Occipital lobe (tissue), 2 donors: ENCODE measurements around the gene DUS4L. TPM values are rescaled to one million over a fixed set of nuclear protein-coding genes. Genes with fewer than 3 reads are reported as not detected.
"Not testable (repeated sequence)": the region's sequence is repeated elsewhere in the genome, so short reads cannot be mapped to it uniquely, and the experiment has no call there.

Experiments
- DNase-seq: peaks from one replicate; lab custom pipeline; 2025; lab: John Stamatoyannopoulos, UW
- total RNA-seq: library from RNA; depleted of rRNA; stranded (reverse); fragments of >200 nt; gene quantifications from one replicate; pipeline ENCODE4 v1.2.3, GENCODE V29; 2014

Gene DUS4L
- total RNA-seq, result 17.9 TPM

GRCh38 chr7:107563775-107564552 is at the start of gene DUS4L, which contains the start of gene COG5:
Gene DUS4L, plus strand, starts transcription at chr7:107563971. Its CDS starts 3,100 bp downstream, at chr7:107567071.
Gene COG5, minus strand, starts transcription at chr7:107563920. Its CDS starts 24 bp downstream, at chr7:107563896.
- DNase-seq, result peak; percentile 77

- no peak for DNase-seq
Measured at GRCh38 chr7:107526672-107527071, 37.1 kb upstream of the DUS4L start.

- DNase-seq, result no peak
Measured at GRCh38 chr7:107527196-107527595, 36.6 kb upstream of the DUS4L start.

GRCh38 chr7:107528461-107528860 is 35.3 kb upstream of the DUS4L start:
- no peak for DNase-seq

GRCh38 chr7:107530751-107531150 is 33.0 kb upstream of the DUS4L start:
- no peak for DNase-seq

GRCh38 chr7:107534139-107534538 is 29.6 kb upstream of the DUS4L start:
- DNase-seq, result no peak

GRCh38 chr7:107537228-107537627 is 26.5 kb upstream of the DUS4L start:
- DNase-seq, result not testable (repeated sequence)

GRCh38 chr7:107538001-107538400 is 25.8 kb upstream of the DUS4L start:
- DNase-seq, result no peak

- no peak for DNase-seq
Measured at GRCh38 chr7:107543338-107543993, 20.3 kb upstream of the DUS4L start.

- DNase-seq, result no peak
Measured at GRCh38 chr7:107544848-107545591, 18.8 kb upstream of the DUS4L start.

- no peak for DNase-seq
Measured at GRCh38 chr7:107551936-107552335, 11.8 kb upstream of the DUS4L start.

- no peak for DNase-seq
Measured at GRCh38 chr7:107555893-107556292, 7.9 kb upstream of the DUS4L start.

GRCh38 chr7:107559864-107560263 is 3.9 kb upstream of the DUS4L start:
- DNase-seq, result no peak

GRCh38 chr7:107560898-107561516 is 2.8 kb upstream of the DUS4L start:
- DNase-seq, result no peak

- peak; percentile 49 for DNase-seq
Measured at GRCh38 chr7:107563081-107563774, 543 bp upstream of the DUS4L start.

- DNase-seq, result no peak
Measured at GRCh38 chr7:107564553-107565298, 955 bp downstream of the DUS4L start.

GRCh38 chr7:107570298-107570697 is 6.5 kb downstream of the DUS4L start:
- no peak for DNase-seq

GRCh38 chr7:107573537-107573936 is 9.8 kb downstream of the DUS4L start:
- no peak for DNase-seq

- no peak for DNase-seq
Measured at GRCh38 chr7:107579554-107579884, 15.7 kb downstream of the DUS4L start.
